Measurements from ENCODE around the gene UBAC1.

Gene UBAC1

GRCh38 chr9:135965124-135965756 is 4.1 kb upstream of the UBAC1 start:
- no peak for TF ChIP-seq EP300 (IDR thresholded peaks at IDR 0.05; ENCODE audit: borderline replicate concordance)
- TF ChIP-seq FOXM1 (IDR thresholded peaks at IDR 0.05; ENCODE audit: borderline replicate concordance, low read depth) = no peak
- no peak for TF ChIP-seq TEAD4 (IDR thresholded peaks at IDR 0.05)

GRCh38 chr9:135963938-135964337 is 2.8 kb upstream of the UBAC1 start:
- TF ChIP-seq NFIC (IDR thresholded peaks at IDR 0.05) (no peak), REST (IDR thresholded peaks at IDR 0.05; ENCODE audit: low read depth) (no peak), TCF12 (IDR thresholded peaks at IDR 0.05; ENCODE audit: low read depth) (no peak), RAD21 (IDR thresholded peaks at IDR 0.05; ENCODE audit: low read depth) (no peak), ZBTB7A (IDR thresholded peaks at IDR 0.05; ENCODE audit: low read depth) (no peak), FOXM1 (IDR thresholded peaks at IDR 0.05; ENCODE audit: borderline replicate concordance, low read depth) (no peak), TEAD4 (IDR thresholded peaks at IDR 0.05) (no peak), USF1 (IDR thresholded peaks at IDR 0.05) (no peak), MAX (IDR thresholded peaks at IDR 0.05) (no peak), TAF1 (IDR thresholded peaks at IDR 0.05; ENCODE audit: low read depth) (no peak), CREB1 (IDR thresholded peaks at IDR 0.05; ENCODE audit: low read depth) (no peak), EGR1 (IDR thresholded peaks at IDR 0.05) (no peak), EP300 (IDR thresholded peaks at IDR 0.05; ENCODE audit: borderline replicate concordance) (no peak), CEBPB (IDR thresholded peaks at IDR 0.05) (no peak), YY1 (IDR thresholded peaks at IDR 0.05; ENCODE audit: low read depth) (no peak)

- TF ChIP-seq USF1 (IDR thresholded peaks at IDR 0.05) = no peak
- no peak for TF ChIP-seq MAX (IDR thresholded peaks at IDR 0.05)
- TF ChIP-seq ZBTB7A (IDR thresholded peaks at IDR 0.05; ENCODE audit: low read depth) = no peak
- no peak for TF ChIP-seq NFIC (IDR thresholded peaks at IDR 0.05)
- TF ChIP-seq CREB1 (IDR thresholded peaks at IDR 0.05; ENCODE audit: low read depth) = no peak
- TF ChIP-seq EP300 (IDR thresholded peaks at IDR 0.05; ENCODE audit: borderline replicate concordance) = no peak
- no peak for TF ChIP-seq CEBPB (IDR thresholded peaks at IDR 0.05)
- TF ChIP-seq YY1 (IDR thresholded peaks at IDR 0.05; ENCODE audit: low read depth) = no peak
- TF ChIP-seq TCF12 (IDR thresholded peaks at IDR 0.05; ENCODE audit: low read depth) = no peak
- TF ChIP-seq TAF1 (IDR thresholded peaks at IDR 0.05; ENCODE audit: low read depth) = no peak
- no peak for TF ChIP-seq REST (IDR thresholded peaks at IDR 0.05; ENCODE audit: low read depth)
- TF ChIP-seq TEAD4 (IDR thresholded peaks at IDR 0.05) = no peak
- TF ChIP-seq RAD21 (IDR thresholded peaks at IDR 0.05; ENCODE audit: low read depth) = no peak
- TF ChIP-seq EGR1 (IDR thresholded peaks at IDR 0.05) = no peak
These were observed 2.2 kb upstream of the UBAC1 start for GRCh38 chr9:135963338-135963737.

GRCh38 chr9:135962696-135963307 is 1.6 kb upstream of the UBAC1 start:
- TF ChIP-seq EP300 (IDR thresholded peaks at IDR 0.05; ENCODE audit: borderline replicate concordance) = no peak
- no peak for TF ChIP-seq CEBPB (IDR thresholded peaks at IDR 0.05)
- TF ChIP-seq CREB1 (IDR thresholded peaks at IDR 0.05; ENCODE audit: low read depth) = no peak
- no peak for TF ChIP-seq RAD21 (IDR thresholded peaks at IDR 0.05; ENCODE audit: low read depth)
- TF ChIP-seq ZBTB7A (IDR thresholded peaks at IDR 0.05; ENCODE audit: low read depth) = no peak
- no peak for TF ChIP-seq USF1 (IDR thresholded peaks at IDR 0.05)
- no peak for TF ChIP-seq FOXM1 (IDR thresholded peaks at IDR 0.05; ENCODE audit: borderline replicate concordance, low read depth)
- no peak for TF ChIP-seq TAF1 (IDR thresholded peaks at IDR 0.05; ENCODE audit: low read depth)
- TF ChIP-seq EGR1 (IDR thresholded peaks at IDR 0.05) = no peak
- no peak for TF ChIP-seq REST (IDR thresholded peaks at IDR 0.05; ENCODE audit: low read depth)
- TF ChIP-seq MAX (IDR thresholded peaks at IDR 0.05) = no peak
- TF ChIP-seq NFIC (IDR thresholded peaks at IDR 0.05) = no peak
- no peak for TF ChIP-seq TEAD4 (IDR thresholded peaks at IDR 0.05)
- TF ChIP-seq YY1 (IDR thresholded peaks at IDR 0.05; ENCODE audit: low read depth) = no peak
- TF ChIP-seq TCF12 (IDR thresholded peaks at IDR 0.05; ENCODE audit: low read depth) = no peak

Measured in Ishikawa (cell line).